T-helper 1 cell treated with Interleukin-12 subunit alpha and Interleukin-12 subunit beta and Interleukin-4 antibody, amounts not matched to agents 30 ng/mL and 1 ng/mL, for 36 hours (primary cell): ENCODE results near the gene SLC35E3. TPM values are rescaled to one million over a fixed set of nuclear protein-coding genes. Genes with fewer than 3 reads are reported as not detected.

Experiments used
- total RNA-seq: library from RNA; stranded (reverse); gene quantifications from 2 replicates; pipeline ENCODE4 v1.2.3, GENCODE V29; 2022

The SLC35E3 gene
- total RNA-seq, 1 donor from 2014 or later: 8.5 TPM

Other genes with a start within 250 kb of the SLC35E3 start
- 253 and 268 TPM in 2 replicates for gene RAP1B, start 135.3 kb upstream of the SLC35E3 start, total RNA-seq
- gene NUP107, start 59.2 kb upstream of the SLC35E3 start, total RNA-seq: 79.2 and 93.6 TPM in 2 replicates
- gene MDM2, start 62.0 kb downstream of the SLC35E3 start, total RNA-seq: 319 and 337 TPM in 2 replicates
- 7.7 and 9.6 TPM in 2 replicates for gene CPM, start 187.0 kb downstream of the SLC35E3 start, total RNA-seq